Neural cell (in vitro differentiated cells): ENCODE data around the gene JAZF1. TPM values are rescaled to one million over a fixed set of nuclear protein-coding genes. Genes with fewer than 3 reads are reported as not detected.

Experiments used
- H2AFZ ChIP-seq: fragments of 200-600, 300-800 bp; sonication (generic), shearing (Covaris generic); 2 replicates; pipeline ENCODE4 v1.6.0; 2014; ENCODE audit warnings: low read depth, mild to moderate bottlenecking, antibody characterized with exemption, low read length, moderate library complexity
- H3F3A ChIP-seq: fragments of 200-600 bp; shearing (Covaris generic); 2 replicates; pipeline ENCODE4 v1.6.1; 2016; ENCODE audit warnings: mild to moderate bottlenecking, moderate library complexity, mixed read lengths, antibody characterized with exemption, low read length; ENCODE audit not compliant: insufficient read depth, poor library complexity, severe bottlenecking
- H3K27ac ChIP-seq: fragments of 200-600, 300-800 bp; sonication (generic), shearing (Covaris generic); 2 replicates; pipeline ENCODE4 v1.5.1; 2014; ENCODE audit warnings: mild to moderate bottlenecking, low read length, moderate library complexity
- H3K27me3 ChIP-seq: fragments of 300-800, 200-600 bp; sonication (generic), shearing (Covaris generic); 2 replicates; pipeline ENCODE4 v1.6.0; 2014; ENCODE audit warnings: mild to moderate bottlenecking, low read depth, low read length, moderate library complexity; ENCODE audit not compliant: insufficient read depth
- H3K36me3 ChIP-seq: fragments of 300-800, 200-600 bp; sonication (generic), shearing (Covaris generic); 2 replicates; pipeline ENCODE4 v1.5.1; 2014; ENCODE audit warnings: mild to moderate bottlenecking, antibody characterized with exemption, low read length, moderate library complexity; ENCODE audit not compliant: insufficient read depth
- H3K4me2 ChIP-seq: fragments of 300-800, 200-600 bp; sonication (generic), shearing (Covaris generic); 2 replicates; pipeline ENCODE4 v1.6.0; 2014; ENCODE audit warnings: mild to moderate bottlenecking, low read length
- H3K4me3 ChIP-seq: fragments of 300-800, 200-600 bp; sonication (generic), shearing (Covaris generic); 2 replicates; pipeline ENCODE4 v1.5.1; 2014; ENCODE audit warnings: mild to moderate bottlenecking, low read length, moderate library complexity
- H3K79me2 ChIP-seq: fragments of 200-600 bp; shearing (Covaris generic); replicated peaks from 2 replicates; pipeline ENCODE4 v1.6.0; 2014; ENCODE audit warnings: mild to moderate bottlenecking, low read length, moderate library complexity; ENCODE audit not compliant: insufficient read depth
- H3K9ac ChIP-seq: fragments of 300-800, 200-600 bp; sonication (generic), shearing (Covaris generic); 2 replicates; pipeline ENCODE4 v1.6.1; 2016; ENCODE audit warnings: mild to moderate bottlenecking, low read length, mixed read lengths
- H3K9me2 ChIP-seq: fragments of 200-600 bp; shearing (Covaris generic); 2 replicates; pipeline ENCODE4 v1.6.1; 2016; ENCODE audit warnings: mild to moderate bottlenecking, low read length, mixed read lengths; ENCODE audit not compliant: insufficient read depth
- H3K9me3 ChIP-seq: fragments of 200-600, 300-800 bp; sonication (generic), shearing (Covaris generic); 2 replicates; pipeline ENCODE4 v1.6.1; 2016; ENCODE audit warnings: mild to moderate bottlenecking, mixed run types, low read length, moderate library complexity, mixed read lengths
- H4K20me1 ChIP-seq: fragments of 200-600 bp; shearing (Covaris generic); 2 replicates; pipeline ENCODE4 v1.6.1; 2016; ENCODE audit warnings: mild to moderate bottlenecking, mixed run types; ENCODE audit not compliant: insufficient read depth
- EP300 ChIP-seq: fragments of 450-650 bp; conservative IDR thresholded peaks from 2 replicates; pipeline ENCODE4 v1.6.1; 2014; ENCODE audit warnings: antibody characterized with exemption, mild to moderate bottlenecking, moderate library complexity; ENCODE audit not compliant: poor library complexity, severe bottlenecking
- EZH2 ChIP-seq: fragments of 200-600, 300-800 bp; shearing (Covaris generic), sonication (generic); IDR thresholded peaks from 2 replicates; pipeline ENCODE4 v1.6.1; 2014; ENCODE audit warnings: antibody characterized with exemption, low read length, borderline replicate concordance, mild to moderate bottlenecking; ENCODE audit not compliant: insufficient read depth, poor library complexity, severe bottlenecking
- MXI1 ChIP-seq: fragments of 450-650 bp; conservative IDR thresholded peaks from 2 replicates; pipeline ENCODE4 v1.6.1; 2014; ENCODE audit warnings: antibody characterized with exemption, mild to moderate bottlenecking; ENCODE audit not compliant: poor library complexity, severe bottlenecking
- POLR2AphosphoS5 ChIP-seq: IDR thresholded peaks from 2 replicates; pipeline ENCODE4 v1.6.1; 2012
- RAD21 ChIP-seq: fragments of 450-650 bp; conservative IDR thresholded peaks from 2 replicates; pipeline ENCODE4 v1.6.1; 2014; ENCODE audit warnings: antibody characterized with exemption, mild to moderate bottlenecking, moderate library complexity
- REST ChIP-seq: IDR thresholded peaks from 2 replicates; pipeline ENCODE4 v1.6.1; 2012; ENCODE audit warnings: borderline replicate concordance
- TAF1 ChIP-seq: IDR thresholded peaks from 2 replicates; pipeline ENCODE4 v1.6.1; 2012; ENCODE audit warnings: low read depth
- polyA plus RNA-seq: library from polyadenylated mRNA; depleted of rRNA; stranded (reverse); fragments of >200 nt; gene quantifications from 2 replicates; pipeline ENCODE4 v1.2.3, GENCODE V29; 2014
- TF ChIP-seq, protein P1 (sequence below): fragments of 450-650 bp; IDR thresholded peaks from 2 replicates; pipeline ENCODE4 v1.5.1; 2014; ENCODE audit warnings: antibody characterized with exemption, mild to moderate bottlenecking, moderate library complexity; ENCODE audit not compliant: poor library complexity, severe bottlenecking

The JAZF1 gene
- polyA plus RNA-seq, 1 donor from 2014 or later = 29.5 TPM

DNA sequence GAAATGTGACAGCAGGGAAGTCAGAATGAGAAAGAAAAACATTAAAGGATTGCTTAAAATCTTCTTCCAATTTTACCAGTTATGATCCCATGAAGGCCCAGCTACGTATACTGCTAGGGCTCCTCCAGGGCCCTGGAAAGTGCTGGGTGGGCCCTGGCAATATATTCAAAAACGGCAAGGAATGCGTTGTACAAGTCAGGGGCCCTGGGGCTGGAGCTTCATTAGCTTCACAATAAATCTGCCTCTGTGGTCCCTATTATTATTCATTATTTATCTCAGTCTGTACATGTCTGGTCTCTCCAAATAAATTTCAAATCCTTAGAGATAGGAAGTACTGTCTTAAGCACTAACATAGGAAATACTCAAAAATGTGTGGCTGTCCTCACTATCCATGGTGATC lies 7.6 kb downstream of the JAZF1 start:
- no peak overlapping the region for H3K27ac ChIP-seq
- no peaks in the 10 kb centered on the region for H3K9me3 ChIP-seq
- H4K20me1 ChIP-seq = no peaks in the 10 kb centered on the region
- no peaks in the 10 kb centered on the region for H3K9me2 ChIP-seq
- no peak overlapping the region for H3K4me2 ChIP-seq
- no peaks in the 10 kb centered on the region for H3F3A ChIP-seq
- H3K4me3 ChIP-seq = no peak overlapping the region
- no peak overlapping the region for H2AFZ ChIP-seq
- peaks cover 2% of the 10 kb centered on the region for H3K79me2 ChIP-seq
- no peaks in the 10 kb centered on the region for H3K27me3 ChIP-seq
- no peak for TF ChIP-seq MXI1
- no peak for TF ChIP-seq REST
- TF ChIP-seq POLR2AphosphoS5 = no peak
- H3K36me3 ChIP-seq = no peaks in the 10 kb centered on the region
- no peak overlapping the region for H3K9ac ChIP-seq

- no peak for TF ChIP-seq REST
- no peaks in the 10 kb centered on the region for H3K9me3 ChIP-seq
- H3K79me2 ChIP-seq = no peaks in the 10 kb centered on the region
- H3F3A ChIP-seq = no peaks in the 10 kb centered on the region
- H3K9ac ChIP-seq = no peak overlapping the region
- no peak overlapping the region for H3K4me3 ChIP-seq
- H2AFZ ChIP-seq = no peak overlapping the region
- H3K9me2 ChIP-seq = no peaks in the 10 kb centered on the region
- H3K27me3 ChIP-seq = no peaks in the 10 kb centered on the region
- H4K20me1 ChIP-seq = no peaks in the 10 kb centered on the region
- no peak overlapping the region for H3K27ac ChIP-seq
- no peaks in the 10 kb centered on the region for H3K36me3 ChIP-seq
- H3K4me2 ChIP-seq = no peak overlapping the region
Measured at GRCh38 chr7:28170701-28171100, 9.9 kb downstream of the JAZF1 start.

- no peaks in the 10 kb centered on the region for H3F3A ChIP-seq
- H3K4me2 ChIP-seq = no peak overlapping the region
- H3K36me3 ChIP-seq = no peaks in the 10 kb centered on the region
- H3K4me3 ChIP-seq = no peak overlapping the region
- H3K79me2 ChIP-seq = no peaks in the 10 kb centered on the region
- no peaks in the 10 kb centered on the region for H3K9me3 ChIP-seq
- H3K9me2 ChIP-seq = no peaks in the 10 kb centered on the region
- no peaks in the 10 kb centered on the region for H3K27me3 ChIP-seq
- no peak overlapping the region for H3K9ac ChIP-seq
- no peak overlapping the region for H2AFZ ChIP-seq
- no peaks in the 10 kb centered on the region for H4K20me1 ChIP-seq
- H3K27ac ChIP-seq = no peak overlapping the region
- no peak for TF ChIP-seq MXI1
- TF ChIP-seq, protein P1, sequence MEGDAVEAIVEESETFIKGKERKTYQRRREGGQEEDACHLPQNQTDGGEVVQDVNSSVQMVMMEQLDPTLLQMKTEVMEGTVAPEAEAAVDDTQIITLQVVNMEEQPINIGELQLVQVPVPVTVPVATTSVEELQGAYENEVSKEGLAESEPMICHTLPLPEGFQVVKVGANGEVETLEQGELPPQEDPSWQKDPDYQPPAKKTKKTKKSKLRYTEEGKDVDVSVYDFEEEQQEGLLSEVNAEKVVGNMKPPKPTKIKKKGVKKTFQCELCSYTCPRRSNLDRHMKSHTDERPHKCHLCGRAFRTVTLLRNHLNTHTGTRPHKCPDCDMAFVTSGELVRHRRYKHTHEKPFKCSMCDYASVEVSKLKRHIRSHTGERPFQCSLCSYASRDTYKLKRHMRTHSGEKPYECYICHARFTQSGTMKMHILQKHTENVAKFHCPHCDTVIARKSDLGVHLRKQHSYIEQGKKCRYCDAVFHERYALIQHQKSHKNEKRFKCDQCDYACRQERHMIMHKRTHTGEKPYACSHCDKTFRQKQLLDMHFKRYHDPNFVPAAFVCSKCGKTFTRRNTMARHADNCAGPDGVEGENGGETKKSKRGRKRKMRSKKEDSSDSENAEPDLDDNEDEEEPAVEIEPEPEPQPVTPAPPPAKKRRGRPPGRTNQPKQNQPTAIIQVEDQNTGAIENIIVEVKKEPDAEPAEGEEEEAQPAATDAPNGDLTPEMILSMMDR = no peak
- no peak for TF ChIP-seq POLR2AphosphoS5
- TF ChIP-seq RAD21 = no peak
- TF ChIP-seq EP300 = no peak
- TF ChIP-seq REST = no peak
- TF ChIP-seq EZH2 = no peak
- TF ChIP-seq TAF1 = no peak
Measured at GRCh38 chr7:28169230-28169629, 11.4 kb downstream of the JAZF1 start.
